GM12878 (cell line): ENCODE results near the gene PDE8B. TPM values are rescaled to one million over a fixed set of nuclear protein-coding genes. Genes with fewer than 3 reads are reported as not detected.

Source experiments
- ATAC-seq: fragments of 200-7000 bp; cut with Tn5 transposase; 3 replicates; pipeline ENCODE4 v1.9.1; 2020; ENCODE audit warnings: mild to moderate bottlenecking, moderate library complexity
- BruUV-seq: library from RNA; stranded (reverse); fragments of 400-500 nt; replicated peaks from 2 replicates; lab custom pipeline; 2021; lab: Mats Ljungman, UMichigan
- CTCF ChIA-PET: fragments of 300-600 bp; sonication (Branson Sonifier 250); formaldehyde crosslinking; extraction: SDS; loops from one replicate; lab custom pipeline; 2021; ENCODE audit warnings: inconsistent platforms; lab: Yijun Ruan, JAX
- POLR2A ChIA-PET: fragments of 350-600 bp; formaldehyde crosslinking; extraction: SDS; loops from one replicate; lab custom pipeline; 2021; ENCODE audit warnings: inconsistent platforms; lab: Charles Lee
- RAD21 ChIA-PET: fragments of 300-600 bp; sonication (Branson Sonifier 250); formaldehyde crosslinking; loops from one replicate; lab custom pipeline; 2023; ENCODE audit warnings: antibody characterized with exemption; ENCODE audit not compliant: unreplicated experiment; lab: Charles Lee
- SMC1A ChIA-PET: fragments of 300-600 bp; sonication (Branson Sonifier 250); formaldehyde crosslinking; loops from one replicate; lab custom pipeline; 2023; ENCODE audit not compliant: unreplicated experiment, uncharacterized antibody; lab: Charles Lee
- DNase-seq: peaks from one replicate; pipeline ENCODE4 v3.0.0-alpha.2; 2011; ENCODE audit warnings: low read depth, low spot score
- FAIRE-seq: peaks from 3 replicates; lab custom pipeline; 2011; peaks lifted over from hg19 to GRCh38; lab: Jason Lieb, UNC
- H2AFZ ChIP-seq: 2 replicates; pipeline ENCODE4 v1.6.0; 2011; ENCODE audit warnings: low read depth, low read length, control low read depth; ENCODE audit not compliant: control insufficient read depth
- H3K27ac ChIP-seq: 2 replicates; pipeline ENCODE4 v1.5.1; 2011; ENCODE audit warnings: control low read depth; ENCODE audit not compliant: control insufficient read depth, insufficient read depth
- H3K27me3 ChIP-seq, 2 experiments: replicated peaks in 1 of 2; 2 replicates each; pipeline versions ENCODE4 v1.6.0 to v1.6.1; 2011; ENCODE audit warnings: low read length in 1 of 2; ENCODE audit not compliant: control insufficient read depth in 2 of 2, insufficient read depth in 2 of 2
- H3K36me3 ChIP-seq, 2 experiments: 2 replicates each; pipeline ENCODE4 v1.5.1; 2011; ENCODE audit warnings: low read length in 1 of 2; ENCODE audit not compliant: control insufficient read depth in 2 of 2, insufficient read depth in 2 of 2
- H3K4me1 ChIP-seq: 2 replicates; pipeline ENCODE4 v1.6.1; 2011; ENCODE audit warnings: mild to moderate bottlenecking, low read length, moderate library complexity, mixed read lengths; ENCODE audit not compliant: control insufficient read depth, insufficient read depth
- H3K4me2 ChIP-seq: 2 replicates; pipeline ENCODE4 v1.6.0; 2011; ENCODE audit warnings: control low read depth; ENCODE audit not compliant: control insufficient read depth, insufficient read depth
- H3K4me3 ChIP-seq: fragments of 200-600 bp; sonication (generic); 2 replicates; pipeline ENCODE4 v1.5.1; 2016
- H3K79me2 ChIP-seq: 2 replicates; pipeline ENCODE4 v1.6.0; 2011; ENCODE audit warnings: low read length; ENCODE audit not compliant: control insufficient read depth, insufficient read depth
- H3K9ac ChIP-seq: 2 replicates; pipeline ENCODE4 v1.8.0; 2011; ENCODE audit warnings: low read length, control low read depth, mixed read lengths; ENCODE audit not compliant: control insufficient read depth, insufficient read depth
- H3K9me3 ChIP-seq: replicated peaks from 3 replicates; pipeline ENCODE4 v1.5.1; 2011; ENCODE audit warnings: mild to moderate bottlenecking, low read length; ENCODE audit not compliant: control insufficient read depth, insufficient read depth
- H4K20me1 ChIP-seq: 2 replicates; pipeline ENCODE4 v1.6.0; 2011; ENCODE audit not compliant: control insufficient read depth, insufficient read depth
- BCLAF1 ChIP-seq: fragments of 450-650 bp; IDR thresholded peaks from 2 replicates; pipeline ENCODE4 v1.6.1; 2017; ENCODE audit warnings: antibody characterized with exemption, mild to moderate bottlenecking, moderate library complexity
- CHD1 ChIP-seq: IDR thresholded peaks from 2 replicates; pipeline ENCODE4 v1.6.1; 2012; ENCODE audit warnings: low read depth, low read length, improper control_type of control experiment
- EGR1 ChIP-seq, 2 experiments: IDR thresholded peaks; 1 replicate in 1 of 2; 2 replicates in 1 of 2; pipeline ENCODE4 v1.6.1; 2011 to 2012; ENCODE audit warnings: low read depth in 2 of 2, low read length in 2 of 2, borderline replicate concordance in 1 of 2, mild to moderate bottlenecking in 1 of 2, moderate library complexity in 1 of 2
- GABPA ChIP-seq: IDR thresholded peaks from 2 replicates; pipeline ENCODE4 v1.6.1; 2014; ENCODE audit warnings: antibody characterized with exemption, low read depth, mild to moderate bottlenecking, inconsistent platforms
- HCFC1 ChIP-seq: fragments of 150-350 bp; IDR thresholded peaks from 2 replicates; pipeline ENCODE4 v1.6.1; 2014; ENCODE audit warnings: low read length
- IRF3 ChIP-seq: fragments of 450-650 bp; IDR thresholded peaks from 2 replicates; pipeline ENCODE4 v1.6.1; 2014; ENCODE audit warnings: mild to moderate bottlenecking
- IRF5 ChIP-seq: fragments of 450-650 bp; IDR thresholded peaks from 2 replicates; pipeline ENCODE4 v1.6.1; 2017; ENCODE audit warnings: borderline replicate concordance
- KDM1A ChIP-seq: fragments of 200-600 bp; sonication (generic); IDR thresholded peaks from 2 replicates; pipeline ENCODE4 v1.6.1; 2016; ENCODE audit warnings: borderline replicate concordance
- MTA2 ChIP-seq: fragments of 450-650 bp; IDR thresholded peaks from 2 replicates; pipeline ENCODE4 v1.6.1; 2016; ENCODE audit warnings: low read depth, mild to moderate bottlenecking, moderate library complexity
- NR2C2 ChIP-seq: IDR thresholded peaks from 2 replicates; pipeline ENCODE4 v1.6.1; 2011; ENCODE audit warnings: borderline replicate concordance, low read depth; ENCODE audit not compliant: control insufficient read depth, insufficient read length
- PAX5 ChIP-seq: IDR thresholded peaks from 2 replicates; pipeline ENCODE4 v1.6.1; 2011; ENCODE audit warnings: low read depth, low read length, borderline replicate concordance
- PKNOX1 ChIP-seq: fragments of 450-650 bp; IDR thresholded peaks from 2 replicates; pipeline ENCODE4 v1.6.1; 2016; ENCODE audit warnings: mild to moderate bottlenecking
- PML ChIP-seq: IDR thresholded peaks from 2 replicates; pipeline ENCODE4 v1.6.1; 2012; ENCODE audit warnings: low read length, inconsistent platforms
- RCOR1 ChIP-seq: conservative IDR thresholded peaks from 2 replicates; pipeline ENCODE4 v1.6.1; 2012; ENCODE audit warnings: low read depth, low read length, improper control_type of control experiment
- SUZ12 ChIP-seq: fragments of 200-600 bp; sonication (generic); IDR thresholded peaks from one replicate; pipeline ENCODE4 v1.6.1; 2018; ENCODE audit warnings: antibody characterized with exemption, mild to moderate bottlenecking; ENCODE audit not compliant: unreplicated experiment
- TCF3 ChIP-seq: IDR thresholded peaks from 2 replicates; pipeline ENCODE4 v1.6.1; 2012; ENCODE audit warnings: low read depth, mild to moderate bottlenecking, low read length, borderline replicate concordance; ENCODE audit not compliant: insufficient read depth
- WGBS: methylation state at CpG from one replicate; pipeline ENCODE4 v1.1.6; 2016; ENCODE audit warnings: low lambda C conversion rate; ENCODE audit not compliant: insufficient replicate concordance, insufficient coverage; ENCODE audit errors: missing lambda C conversion rate; 5-methylcytosine and 5-hydroxymethylcytosine counted together
- in situ Hi-C: fragments of 300-500 bp; cut with MboI; formaldehyde crosslinking; loops from 9 replicates; pipeline ENCODE4 v1.14.3; 2018; ENCODE audit warnings: mixed read lengths
- intact Hi-C: fragments of 100-400 bp; cut with micrococcal nuclease; formaldehyde crosslinking; loops from one replicate; pipeline ENCODE4 v1.14.2; 2022; ENCODE audit not compliant: unreplicated experiment
- polyA plus RNA-seq, 11 experiments: library from polyadenylated mRNA; depleted of rRNA in 4 of 11; unstranded in 6 of 11; stranded (reverse) in 5 of 11; fragments of >200 nt; fragmentation: Nextera tagmentation in 4 of 11; fragmentation: Illumina TruSeq in 1 of 11; extraction: Ambion mirVana in 4 of 11; extraction: Trizol in 1 of 11; gene quantifications; 1 replicate in 1 of 11; 2 replicates in 10 of 11; pipeline versions ENCODE4 v1.2.1 to v1.2.3, GENCODE V29; 2011 to 2016; ENCODE audit warnings: inconsistent platforms in 2 of 11, missing spikeins in 2 of 11, low read depth in 1 of 11
- total RNA-seq, 4 experiments: library from RNA; depleted of rRNA in 3 of 4; stranded (reverse); fragments of >200 nt in 3 of 4; fragmentation: Illumina TruSeq in 1 of 4; extraction: Trizol in 1 of 4; gene quantifications; 2 replicates each; pipeline versions ENCODE4 v1.2.1 to v1.2.3, GENCODE V29; 2013 to 2021

The PDE8B gene
- total and polyA plus RNA-seq, 10 of the 15 experiments (the other 5 are each of a cell fraction or from before 2014, with no cell fraction given) = 0.03 to 0.44 (median 0.20) TPM; not detected in 3

GRCh38 chr5:77333036-77333435 is 122.6 kb downstream of the PDE8B start (continued):
- TF ChIP-seq EGR1 (IDR thresholded peaks at IDR 0.05; ENCODE audit: borderline replicate concordance in 1 of 2, low read depth in 2 of 2, low read length in 2 of 2) = no peak

GRCh38 chr5:77333451-77334123 is 123.1 kb downstream of the PDE8B start:
- H2AFZ ChIP-seq = no peak overlapping the region
- H3K4me3 ChIP-seq = no peak overlapping the region
- no peaks in the 10 kb centered on the region for H4K20me1 ChIP-seq
- no peaks in the 10 kb centered on the region for H3K9me3 ChIP-seq
- H3K27me3 ChIP-seq = peaks cover 0 to 1% of the 10 kb centered on the region in 2 experiments; a peak in 2 of 4 replicates
- no peaks in the 10 kb centered on the region for H3K4me1 ChIP-seq
- H3K36me3 ChIP-seq = no peaks in the 10 kb centered on the region
- intact Hi-C loops = no loop called here
- H3K4me2 ChIP-seq = no peak overlapping the region
- RAD21 ChIA-PET = interaction anchor here (1.3 kb wide), 1 partner anchor 23 kb away, joined by 3 read pairs; no protein-coding TSS in a partner anchor
- SMC1A ChIA-PET = interaction anchor here (1.1 to 1.7 kb wide), 2 partner anchors 9 to 15 kb away, joined by 3 to 7 read pairs; no protein-coding TSS in a partner anchor
- 37% methylated on average over 5 of the region's 5 CpGs for WGBS
- POLR2A ChIA-PET = interaction anchor here (0.6 kb wide), 1 partner anchor 10 kb away, joined by 4 read pairs; no protein-coding TSS in a partner anchor
- TF ChIP-seq HCFC1 (no peak), PAX5 (no peak), RCOR1 (no peak), MTA2 (no peak), TCF3 (no peak), CHD1 (no peak), PKNOX1 (no peak), IRF5 (no peak), KDM1A (no peak), IRF3 (no peak), BCLAF1 (no peak), NR2C2 (no peak), SUZ12 (no peak), GABPA (no peak), PML (no peak)
- TF ChIP-seq, all 136 proteins: peak for 0
- ATAC-seq (no peak), FAIRE-seq (no peak), DNase-seq (no peak)
- CTCF ChIA-PET = interaction anchor here (2.1 kb wide), 1 partner anchor 14 kb away, joined by 7 read pairs; no protein-coding TSS in a partner anchor
- Histone ChIP-seq H3K9ac (no peak overlapping the region), H3K27ac (no peak overlapping the region), H3K79me2 (no peaks in the 10 kb centered on the region)
- BruUV-seq = no TSS peak
- in situ Hi-C loops = no loop called here
